Measurements from ENCODE around the gene ADRA1B.

Gene ADRA1B

DNA sequence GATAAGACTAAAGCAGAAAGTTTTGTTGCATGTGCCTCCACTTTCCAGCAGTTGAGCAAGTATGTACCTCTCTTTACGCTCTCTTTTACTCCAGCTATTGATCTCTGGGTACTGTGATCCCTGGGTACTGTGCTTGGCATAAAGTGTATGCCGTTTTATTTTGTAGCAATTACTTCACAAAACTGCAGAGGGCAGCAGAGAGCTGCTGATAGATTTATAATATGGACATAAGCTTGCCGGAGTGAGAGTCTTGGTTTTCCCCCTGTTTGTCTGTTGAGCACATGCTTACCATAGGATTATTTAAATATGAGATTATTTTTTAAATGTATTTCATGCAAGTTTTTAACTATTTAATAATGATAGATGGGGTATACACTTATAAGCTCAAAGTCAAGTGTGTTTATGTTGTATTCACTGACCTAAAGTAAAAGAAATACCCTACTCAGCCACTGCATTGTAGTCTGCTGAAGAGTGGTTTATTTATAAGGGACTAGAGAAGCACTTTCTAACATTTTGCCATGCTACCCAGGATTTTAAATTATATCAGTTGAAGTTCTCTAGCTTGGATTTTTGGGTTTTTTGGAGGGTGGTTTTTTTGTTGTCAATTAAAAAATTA, 105.7 kb downstream of the ADRA1B start:
- peak; percentile 4 for DNase-seq

Data from NCI-H1436 treated with DMSO at 0.1 percent for 48 hours (cell line).